Mucosa of stomach (tissue), 1 donor: ENCODE results near the gene SLC28A1.
"Not testable (repeated sequence)": the region's sequence is repeated elsewhere in the genome, so short reads cannot be mapped to it uniquely, and the experiment has no call there.

ENCODE experiments used
- H3K27me3 ChIP-seq: one replicate; pipeline ENCODE4 v1.7.0; 2013; ENCODE audit warnings: mild to moderate bottlenecking, low read length; ENCODE audit not compliant: control insufficient read depth, insufficient read depth
- H3K36me3 ChIP-seq: one replicate; pipeline ENCODE4 v1.7.0; 2013; ENCODE audit warnings: low read length; ENCODE audit not compliant: control insufficient read depth, insufficient read depth
- H3K4me1 ChIP-seq: one replicate; pipeline ENCODE4 v1.7.0; 2013; ENCODE audit warnings: mild to moderate bottlenecking, low read length; ENCODE audit not compliant: control insufficient read depth, insufficient read depth
- H3K4me3 ChIP-seq: one replicate; pipeline ENCODE4 v1.7.0; 2013; ENCODE audit warnings: low read length
- H3K9ac ChIP-seq: one replicate; pipeline ENCODE4 v1.7.0; 2013; ENCODE audit warnings: mild to moderate bottlenecking, low read length, moderate library complexity
- H3K9me3 ChIP-seq: one replicate; pipeline ENCODE4 v1.7.0; 2013; ENCODE audit warnings: mild to moderate bottlenecking, low read length, moderate library complexity; ENCODE audit not compliant: control insufficient read depth
- donor health status: Pancreatic carcinoma.

SLC28A1 gene

DNA sequence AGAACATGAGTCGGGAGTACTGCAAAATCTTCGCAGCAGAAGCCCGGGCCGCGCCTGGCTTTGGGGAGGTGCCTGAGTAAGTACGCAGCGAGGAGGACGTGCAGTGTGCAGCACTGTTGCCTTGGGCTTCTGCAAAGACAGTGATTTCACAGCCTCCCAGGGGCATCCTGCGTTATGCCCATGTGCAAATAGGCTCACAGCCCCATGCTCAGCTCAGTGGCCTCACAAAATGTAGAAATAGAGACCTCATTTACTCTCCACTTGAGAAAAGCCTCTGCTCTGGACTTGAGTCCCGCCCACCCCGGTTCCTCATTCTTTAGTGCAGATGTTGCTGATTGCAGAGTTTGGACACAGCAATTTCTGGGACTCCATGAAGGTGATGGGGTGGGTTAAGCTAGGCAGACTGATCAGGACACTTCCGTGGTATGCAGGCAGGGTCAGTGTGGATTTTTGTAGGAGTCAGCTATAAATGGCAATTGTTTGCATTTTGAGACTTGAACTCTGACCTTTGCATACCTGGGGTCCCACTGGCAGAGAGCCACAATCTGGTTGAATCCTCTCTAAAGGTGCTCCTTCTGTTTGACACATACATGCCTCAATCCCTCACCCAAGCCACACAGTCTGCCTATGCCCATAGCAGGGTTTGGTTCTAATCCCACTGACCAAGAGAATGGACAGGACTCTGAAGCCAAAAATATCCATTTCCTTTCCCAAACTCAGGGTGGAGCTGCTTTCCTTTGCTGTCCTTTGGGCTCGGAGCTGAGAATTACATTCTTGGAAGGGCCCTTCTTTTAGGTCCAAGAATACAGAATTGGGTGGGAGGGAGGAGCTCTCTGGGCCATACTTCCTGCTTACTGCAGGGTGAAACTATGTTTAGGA is 20.7 kb upstream of the SLC28A1 start:
- no peak overlapping the region for H3K4me3 ChIP-seq
- peaks cover 16% of the 10 kb centered on the region for H3K4me1 ChIP-seq
- no peaks in the 10 kb centered on the region for H3K9me3 ChIP-seq
- H3K36me3 ChIP-seq = no peaks in the 10 kb centered on the region
- H3K27me3 ChIP-seq = no peaks in the 10 kb centered on the region
- H3K9ac ChIP-seq = no peak overlapping the region

DNA sequence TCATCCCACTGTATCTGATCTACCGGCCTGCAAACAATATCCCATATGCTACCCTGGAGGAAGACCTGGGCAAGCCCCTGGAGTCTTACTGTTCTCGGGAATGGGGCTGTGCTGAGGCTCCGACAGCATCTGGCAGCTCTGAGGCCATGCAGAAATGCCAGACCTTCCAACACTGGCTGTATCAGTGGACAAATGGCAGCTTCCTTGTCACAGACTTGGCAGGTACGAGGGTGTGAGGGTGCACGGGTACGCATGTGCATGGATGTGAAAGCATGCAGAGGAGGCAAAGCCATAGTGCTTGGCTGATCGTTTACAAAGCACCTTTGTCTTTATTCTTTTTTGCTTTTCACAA is 20.0 kb upstream of the SLC28A1 start:
- Histone ChIP-seq H3K4me3 (no peak overlapping the region), H3K9me3 (no peaks in the 10 kb centered on the region), H3K9ac (no peak overlapping the region), H3K4me1 (peaks cover 9% of the 10 kb centered on the region), H3K36me3 (no peaks in the 10 kb centered on the region), H3K27me3 (no peaks in the 10 kb centered on the region)

DNA sequence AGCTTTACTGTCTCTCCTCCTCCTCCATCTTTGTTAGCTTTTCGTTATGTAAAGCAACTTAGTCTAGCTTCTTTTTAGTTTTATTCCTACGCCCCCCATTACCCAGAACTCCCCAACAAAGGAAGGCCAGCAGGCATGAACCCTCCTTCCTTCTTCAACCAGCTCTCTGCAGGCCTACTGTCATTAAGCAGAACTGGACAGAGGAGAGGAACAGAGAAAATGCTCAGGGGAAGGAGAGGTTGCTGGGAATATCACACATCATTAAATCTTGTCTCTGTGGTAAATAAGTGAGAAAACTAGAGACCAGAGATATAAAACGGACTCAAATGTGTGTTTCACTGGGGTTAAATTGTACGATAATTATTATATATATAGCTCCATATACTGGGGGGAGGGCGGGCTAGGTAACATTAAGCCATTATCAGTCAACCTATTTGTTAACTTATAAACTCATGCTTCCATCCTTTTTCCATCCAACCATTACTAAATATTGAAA is 19.3 kb upstream of the SLC28A1 start:
- Histone ChIP-seq H3K9ac (no peak overlapping the region), H3K4me3 (no peak overlapping the region), H3K27me3 (no peaks in the 10 kb centered on the region), H3K4me1 (peaks cover 2% of the 10 kb centered on the region), H3K36me3 (no peaks in the 10 kb centered on the region), H3K9me3 (no peaks in the 10 kb centered on the region)

DNA sequence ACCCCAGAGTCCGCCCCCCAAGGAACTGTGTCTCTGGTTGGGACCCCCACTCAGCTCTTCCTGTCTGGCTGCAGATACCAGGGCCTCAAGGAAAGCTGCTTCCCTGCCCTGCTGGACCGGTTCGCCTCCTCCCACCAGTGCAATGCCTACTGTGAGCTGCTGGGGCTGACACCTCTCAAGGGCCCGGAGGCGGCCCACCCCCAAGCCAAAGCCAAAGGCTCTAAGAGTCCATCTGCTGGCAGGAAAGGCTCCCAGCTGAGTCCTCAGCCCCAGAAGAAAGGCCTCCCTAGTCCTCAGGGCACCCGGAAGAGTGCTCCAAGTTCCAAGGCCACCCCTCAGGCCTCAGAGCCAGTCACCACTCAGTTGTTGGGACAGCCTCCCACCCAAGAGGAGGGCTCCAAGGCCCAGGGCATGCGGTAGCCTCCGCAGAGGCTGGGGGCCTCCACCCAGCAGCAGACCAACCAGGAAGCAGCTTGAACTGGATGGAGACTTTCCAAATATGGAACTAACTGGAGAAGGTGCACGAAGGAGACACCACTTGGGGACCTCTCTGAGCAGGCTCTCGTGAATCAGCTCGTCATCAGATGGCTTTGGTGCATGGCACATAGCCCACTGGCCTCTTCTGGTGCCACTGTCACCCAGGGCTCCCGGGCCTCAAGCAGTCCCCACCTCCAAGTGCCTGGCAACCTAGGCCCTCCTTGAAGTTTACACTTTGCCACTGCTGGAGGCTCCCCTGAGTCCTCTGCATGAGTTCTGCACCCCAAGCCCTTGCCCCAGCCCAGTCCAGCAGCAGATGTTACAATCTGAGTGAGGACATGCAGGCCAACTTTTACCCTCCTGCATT is 16.2 kb upstream of the SLC28A1 start:
- H3K27me3 ChIP-seq = no peaks in the 10 kb centered on the region
- H3K4me1 ChIP-seq = no peaks in the 10 kb centered on the region
- H3K9me3 ChIP-seq = no peaks in the 10 kb centered on the region
- H3K36me3 ChIP-seq = no peaks in the 10 kb centered on the region
- H3K4me3 ChIP-seq = no peak overlapping the region
- no peak overlapping the region for H3K9ac ChIP-seq

DNA sequence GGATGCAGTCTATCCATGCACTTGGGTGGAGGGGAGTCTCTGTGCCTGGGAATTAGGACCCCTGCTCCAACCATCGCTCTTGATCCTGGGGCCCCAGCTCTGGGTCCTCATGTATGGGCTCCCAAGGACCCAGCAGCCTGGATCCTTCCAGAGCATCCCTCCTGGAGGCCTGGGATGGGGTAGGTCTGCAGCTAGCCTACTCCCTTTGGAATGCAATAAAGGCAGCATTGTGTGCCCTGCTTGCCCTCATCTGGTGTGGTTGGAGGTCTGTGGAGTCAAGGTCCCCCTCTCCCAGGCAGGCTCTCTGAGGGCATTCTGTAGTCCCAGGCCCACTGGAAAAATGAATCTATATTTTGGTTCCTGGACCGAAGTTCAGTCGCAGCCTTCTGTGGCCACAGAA is 15.0 kb upstream of the SLC28A1 start:
- Histone ChIP-seq H3K9me3 (no peaks in the 10 kb centered on the region), H3K4me1 (no peaks in the 10 kb centered on the region), H3K36me3 (no peaks in the 10 kb centered on the region), H3K27me3 (no peaks in the 10 kb centered on the region), H3K9ac (no peak overlapping the region), H3K4me3 (no peak overlapping the region)

DNA sequence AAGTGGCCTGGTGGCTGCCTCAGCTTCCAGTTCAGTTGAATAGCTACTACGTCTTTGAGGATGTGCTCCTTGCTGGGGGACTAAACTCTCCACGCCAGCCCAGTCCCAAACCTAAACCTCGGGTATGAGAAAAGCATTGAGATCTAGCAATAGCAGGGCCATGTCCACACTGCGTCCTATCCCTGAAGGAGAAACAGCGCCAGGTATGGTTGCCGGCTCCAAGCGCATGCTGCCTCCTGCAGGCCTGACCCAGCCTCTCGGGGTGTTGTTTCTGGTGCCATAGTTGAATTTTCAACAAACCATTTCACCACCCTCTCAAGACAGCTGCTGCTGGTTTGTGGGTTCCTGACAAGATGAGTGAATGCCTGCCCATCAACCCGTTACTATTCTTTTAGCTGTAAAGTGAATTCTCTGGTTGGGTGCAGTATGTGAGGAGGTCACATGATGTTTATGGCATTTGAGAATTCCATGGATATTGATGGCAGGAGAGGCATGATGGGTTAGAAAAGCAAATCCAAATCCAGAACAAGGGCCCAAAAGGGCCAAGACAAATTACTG is 13.0 kb upstream of the SLC28A1 start:
- no peaks in the 10 kb centered on the region for H3K4me1 ChIP-seq
- no peaks in the 10 kb centered on the region for H3K36me3 ChIP-seq
- H3K9ac ChIP-seq = no peak overlapping the region
- H3K4me3 ChIP-seq = no peak overlapping the region
- no peaks in the 10 kb centered on the region for H3K27me3 ChIP-seq
- no peaks in the 10 kb centered on the region for H3K9me3 ChIP-seq

DNA sequence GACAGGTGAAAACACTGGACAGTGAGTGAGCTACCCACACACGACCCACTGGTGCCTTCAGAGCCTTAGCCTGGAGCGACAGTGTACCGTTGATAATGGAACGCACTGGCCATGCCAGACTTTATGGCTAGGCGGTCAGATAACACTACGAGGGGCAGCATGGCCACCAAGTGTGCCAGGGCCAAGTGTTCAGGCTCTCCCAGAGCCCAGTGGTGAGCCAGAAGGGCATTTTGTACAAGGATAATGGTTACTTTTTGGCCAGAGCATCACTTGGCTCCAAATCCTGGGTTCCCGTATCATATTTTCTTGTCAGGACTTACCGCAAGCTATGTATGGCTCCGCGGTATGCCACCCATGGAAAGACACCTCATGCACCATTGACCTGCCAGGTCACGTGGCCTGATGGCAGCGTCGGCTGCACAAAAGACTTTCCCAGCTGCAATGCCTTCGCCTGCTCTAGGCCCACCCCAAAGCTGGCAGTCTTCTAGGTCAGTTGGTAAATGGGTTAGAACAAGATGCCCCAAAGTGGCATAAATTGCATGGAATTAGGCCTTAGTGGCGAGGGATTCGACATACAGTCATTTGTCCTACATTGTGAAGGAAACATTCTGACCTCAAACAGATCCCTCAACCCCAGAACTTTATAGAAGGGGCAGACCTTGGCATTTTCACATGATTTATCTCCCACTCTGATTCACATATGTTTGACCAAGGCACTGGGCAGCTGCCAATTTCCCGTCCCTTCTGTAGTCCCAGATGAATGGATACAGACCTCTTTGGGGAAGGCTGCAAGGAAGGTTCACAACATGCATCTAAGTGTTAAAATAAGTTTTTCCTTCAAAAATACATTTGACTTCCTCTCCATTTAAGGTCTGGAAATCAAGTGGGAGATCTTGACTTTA is 12.2 kb upstream of the SLC28A1 start:
- Histone ChIP-seq H3K36me3 (no peaks in the 10 kb centered on the region), H3K27me3 (no peaks in the 10 kb centered on the region), H3K4me3 (no peak overlapping the region), H3K9ac (no peak overlapping the region), H3K4me1 (no peaks in the 10 kb centered on the region), H3K9me3 (no peaks in the 10 kb centered on the region)

DNA sequence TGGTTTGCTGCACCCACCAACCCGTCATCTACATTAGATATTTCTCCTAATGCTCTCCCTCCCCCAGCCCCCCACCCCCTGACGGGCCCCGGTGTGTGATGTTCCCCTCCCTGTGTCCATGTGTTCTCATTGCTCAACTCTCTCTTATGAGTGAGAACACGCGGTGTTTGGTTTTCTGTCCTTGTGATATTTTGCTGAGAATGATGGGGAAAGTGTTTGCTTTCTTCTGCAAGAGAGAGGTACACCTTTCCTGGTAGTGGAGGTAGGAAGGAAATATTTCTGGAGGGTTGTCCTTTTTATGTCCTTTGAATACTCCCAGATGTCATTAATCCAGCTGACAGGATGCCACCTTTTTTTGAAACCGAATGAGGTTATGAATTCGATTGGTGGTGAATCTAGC is 10.5 kb upstream of the SLC28A1 start:
- Histone ChIP-seq H3K9ac (no peak overlapping the region), H3K27me3 (no peaks in the 10 kb centered on the region), H3K4me1 (peaks cover 3% of the 10 kb centered on the region), H3K36me3 (no peaks in the 10 kb centered on the region), H3K4me3 (no peak overlapping the region), H3K9me3 (no peaks in the 10 kb centered on the region)

DNA sequence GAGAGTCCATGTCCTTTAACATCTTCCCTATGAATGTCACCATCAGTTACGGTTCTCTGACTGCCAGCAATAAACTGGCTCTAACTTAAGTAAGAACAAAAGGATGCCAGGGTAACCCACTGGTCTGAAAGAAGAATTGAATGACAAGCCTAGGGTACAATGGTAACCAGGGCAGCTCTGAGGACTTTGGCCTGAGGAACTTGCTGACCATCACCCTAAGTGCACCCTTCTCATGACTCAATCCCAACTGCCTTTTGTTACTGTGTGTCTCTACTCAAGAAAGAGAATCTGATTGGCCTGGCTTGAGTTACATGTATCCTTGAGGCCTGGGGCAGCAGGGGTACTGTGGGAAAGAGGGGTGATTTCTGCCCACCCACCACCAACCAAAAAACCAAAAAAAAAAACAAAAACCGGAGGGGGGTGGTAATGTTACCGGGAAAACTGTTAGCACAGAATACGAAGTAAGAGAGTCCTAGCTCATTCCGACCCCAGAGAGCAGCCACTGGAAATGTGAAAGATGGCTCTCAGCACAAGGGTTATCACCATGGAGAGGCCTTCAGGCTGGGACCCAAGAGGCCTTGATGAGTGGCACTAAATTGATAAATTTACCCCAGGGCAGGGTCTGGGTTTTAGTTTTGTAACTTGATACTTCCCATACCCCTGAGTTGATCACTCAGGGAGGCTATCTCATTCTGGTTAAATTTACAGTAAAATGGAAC is 9.3 kb upstream of the SLC28A1 start:
- H3K9ac ChIP-seq = no peak overlapping the region
- H3K36me3 ChIP-seq = no peaks in the 10 kb centered on the region
- no peaks in the 10 kb centered on the region for H3K27me3 ChIP-seq
- no peak overlapping the region for H3K4me3 ChIP-seq
- H3K4me1 ChIP-seq = peaks cover 3% of the 10 kb centered on the region
- H3K9me3 ChIP-seq = no peaks in the 10 kb centered on the region

DNA sequence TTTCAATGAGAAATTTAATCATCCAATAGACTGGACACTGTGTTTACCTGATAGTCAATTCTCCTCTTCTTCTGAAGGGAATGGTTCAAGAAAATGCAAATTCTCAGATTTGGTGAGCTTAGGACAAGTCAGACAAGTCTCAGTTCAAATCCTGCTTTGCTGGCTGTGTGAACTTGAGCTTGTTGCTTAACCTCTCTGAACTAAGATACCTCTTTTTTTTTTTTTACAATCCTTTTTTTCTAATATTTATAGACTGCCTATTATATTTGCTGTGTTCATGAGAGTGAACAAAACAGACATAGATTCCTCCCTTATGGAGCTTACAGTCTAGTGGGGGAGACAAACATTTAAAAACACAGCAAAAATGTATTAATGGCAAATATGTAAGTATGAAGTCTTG is 8.2 kb upstream of the SLC28A1 start:
- peaks cover 3% of the 10 kb centered on the region for H3K4me1 ChIP-seq
- no peaks in the 10 kb centered on the region for H3K9me3 ChIP-seq
- no peak overlapping the region for H3K4me3 ChIP-seq
- no peaks in the 10 kb centered on the region for H3K36me3 ChIP-seq
- H3K27me3 ChIP-seq = no peaks in the 10 kb centered on the region
- no peak overlapping the region for H3K9ac ChIP-seq

DNA sequence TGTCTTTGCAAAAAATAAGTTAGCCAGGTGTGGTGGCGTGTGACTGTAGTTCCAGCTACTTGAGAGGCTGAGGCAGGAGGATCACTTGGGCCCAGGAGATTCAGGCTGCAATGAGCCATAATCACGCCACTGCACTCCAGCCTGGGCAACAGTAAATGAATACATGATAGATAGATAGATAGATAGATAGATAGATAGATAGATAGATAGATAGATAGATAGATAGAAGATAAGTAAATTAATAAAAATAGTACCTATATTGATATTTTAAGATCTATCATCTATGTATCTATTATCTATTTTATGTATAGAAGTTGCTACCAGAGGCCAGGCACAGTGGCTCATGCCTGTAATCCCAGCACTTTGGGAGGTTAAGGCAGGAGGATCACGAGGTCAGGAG is 6.8 kb upstream of the SLC28A1 start:
- H3K4me3 ChIP-seq, H3K9me3 ChIP-seq, H3K27me3 ChIP-seq, H3K9ac ChIP-seq, H3K4me1 ChIP-seq, H3K36me3 ChIP-seq: not testable (repeated sequence)
